Measurements from ENCODE around the gene EPB41. TPM values are rescaled to one million over a fixed set of nuclear protein-coding genes. Genes with fewer than 3 reads are reported as not detected.

The EPB41 gene
- total and polyA plus RNA-seq, 2 experiments from 2014 or later, result 13.2 to 60.8 TPM

GRCh38 chr1:28896609-28896986, 17.8 kb upstream of the EPB41 start:
- Histone ChIP-seq H3K4me3 (no peak overlapping the region), H3K9me3 (ENCODE audit: low read depth) (no peaks in the 10 kb centered on the region)

DNA sequence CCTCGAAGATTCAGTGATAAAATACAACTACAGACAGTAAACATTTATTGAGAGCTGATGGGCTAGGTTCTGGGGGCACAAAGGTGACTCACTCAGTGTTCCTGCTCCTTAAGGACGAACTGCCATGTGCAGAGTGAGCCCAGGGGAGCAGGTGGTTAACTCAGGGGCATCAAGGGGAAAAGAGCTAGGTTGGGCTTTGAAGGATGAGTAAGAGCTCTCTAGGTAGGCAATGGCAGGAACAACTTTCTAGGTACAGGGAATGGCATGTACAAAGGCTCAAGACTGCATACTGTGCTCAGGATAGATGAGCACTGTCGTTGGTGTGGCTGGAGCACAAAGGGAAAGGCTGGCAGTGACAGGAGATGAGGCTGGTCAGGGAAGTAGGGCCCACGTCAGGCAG, 16.6 kb upstream of the EPB41 start:
- H3K36me3 ChIP-seq (replicated peaks; ENCODE audit: insufficient read depth, low read depth), result no peaks in the 10 kb centered on the region
- peaks cover 5% of the 10 kb centered on the region for H4K20me1 ChIP-seq (ENCODE audit: insufficient read depth, poor library complexity, severe bottlenecking)
- DNase-seq (ENCODE audit: low spot score), result no peak
- no peaks in the 10 kb centered on the region for H3K9me3 ChIP-seq (ENCODE audit: low read depth)
- no peak overlapping the region for H3K4me3 ChIP-seq
- no peak overlapping the region for H2AFZ ChIP-seq
- no peak overlapping the region for H3K27ac ChIP-seq
- no peak overlapping the region for H3K4me2 ChIP-seq
- WGBS (ENCODE audit: low lambda C conversion rate, missing lambda C conversion rate), result 68% methylated on average over 4 of the region's 4 CpGs
- no peaks in the 10 kb centered on the region for H3K27me3 ChIP-seq
- H3K9me2 ChIP-seq (replicated peaks; ENCODE audit: insufficient read depth), result no peaks in the 10 kb centered on the region
- TF ChIP-seq, protein P1, sequence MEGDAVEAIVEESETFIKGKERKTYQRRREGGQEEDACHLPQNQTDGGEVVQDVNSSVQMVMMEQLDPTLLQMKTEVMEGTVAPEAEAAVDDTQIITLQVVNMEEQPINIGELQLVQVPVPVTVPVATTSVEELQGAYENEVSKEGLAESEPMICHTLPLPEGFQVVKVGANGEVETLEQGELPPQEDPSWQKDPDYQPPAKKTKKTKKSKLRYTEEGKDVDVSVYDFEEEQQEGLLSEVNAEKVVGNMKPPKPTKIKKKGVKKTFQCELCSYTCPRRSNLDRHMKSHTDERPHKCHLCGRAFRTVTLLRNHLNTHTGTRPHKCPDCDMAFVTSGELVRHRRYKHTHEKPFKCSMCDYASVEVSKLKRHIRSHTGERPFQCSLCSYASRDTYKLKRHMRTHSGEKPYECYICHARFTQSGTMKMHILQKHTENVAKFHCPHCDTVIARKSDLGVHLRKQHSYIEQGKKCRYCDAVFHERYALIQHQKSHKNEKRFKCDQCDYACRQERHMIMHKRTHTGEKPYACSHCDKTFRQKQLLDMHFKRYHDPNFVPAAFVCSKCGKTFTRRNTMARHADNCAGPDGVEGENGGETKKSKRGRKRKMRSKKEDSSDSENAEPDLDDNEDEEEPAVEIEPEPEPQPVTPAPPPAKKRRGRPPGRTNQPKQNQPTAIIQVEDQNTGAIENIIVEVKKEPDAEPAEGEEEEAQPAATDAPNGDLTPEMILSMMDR (IDR thresholded peaks at IDR 0.05; ENCODE audit: poor library complexity), result no peak
- TF ChIP-seq EZH2phosphoT487 (IDR thresholded peaks at IDR 0.05; ENCODE audit: low read depth, severe bottlenecking, unreplicated experiment) (no peak), EZH2 (IDR thresholded peaks at IDR 0.05; ENCODE audit: borderline replicate concordance) (no peak)
- peaks cover 8% of the 10 kb centered on the region for H3K4me1 ChIP-seq (ENCODE audit: insufficient read depth)
- H3K79me2 ChIP-seq, result peaks cover 8% of the 10 kb centered on the region

More at GRCh38 chr1:28896609-28896986, 17.8 kb upstream of the EPB41 start:
- Histone ChIP-seq H3K27me3 (no peaks in the 10 kb centered on the region), H3K4me1 (ENCODE audit: insufficient read depth) (peaks cover 8% of the 10 kb centered on the region), H3K79me2 (peaks cover 5% of the 10 kb centered on the region), H3K36me3 (replicated peaks; ENCODE audit: insufficient read depth, low read depth) (no peaks in the 10 kb centered on the region), H3K27ac (no peak overlapping the region), H3K4me2 (no peak overlapping the region), H4K20me1 (ENCODE audit: insufficient read depth, poor library complexity, severe bottlenecking) (peaks cover 3% of the 10 kb centered on the region), H3K9me2 (replicated peaks; ENCODE audit: insufficient read depth) (no peaks in the 10 kb centered on the region), H2AFZ (no peak overlapping the region)
- WGBS (ENCODE audit: low lambda C conversion rate, missing lambda C conversion rate), result 53% methylated on average over 3 of the region's 3 CpGs
- DNase-seq (ENCODE audit: low spot score), result no peak
- TF ChIP-seq EZH2phosphoT487 (IDR thresholded peaks at IDR 0.05; ENCODE audit: low read depth, severe bottlenecking, unreplicated experiment), result no peak

- 71% methylated on average over 3 of the region's 3 CpGs for WGBS (ENCODE audit: low lambda C conversion rate, missing lambda C conversion rate)
- Histone ChIP-seq H3K9me3 (ENCODE audit: low read depth) (no peaks in the 10 kb centered on the region), H3K79me2 (peaks cover 8% of the 10 kb centered on the region), H3K9me2 (replicated peaks; ENCODE audit: insufficient read depth) (no peaks in the 10 kb centered on the region), H3K27me3 (no peaks in the 10 kb centered on the region), H4K20me1 (ENCODE audit: insufficient read depth, poor library complexity, severe bottlenecking) (peaks cover 6% of the 10 kb centered on the region), H3K36me3 (replicated peaks; ENCODE audit: insufficient read depth, low read depth) (no peaks in the 10 kb centered on the region), H2AFZ (no peak overlapping the region), H3K4me2 (no peak overlapping the region), H3K4me1 (ENCODE audit: insufficient read depth) (peaks cover 8% of the 10 kb centered on the region), H3K27ac (no peak overlapping the region), H3K4me3 (no peak overlapping the region)
- TF ChIP-seq, protein P1 (IDR thresholded peaks at IDR 0.05; ENCODE audit: poor library complexity), result no peak
- TF ChIP-seq EZH2phosphoT487 (IDR thresholded peaks at IDR 0.05; ENCODE audit: low read depth, severe bottlenecking, unreplicated experiment) (no peak), EZH2 (IDR thresholded peaks at IDR 0.05; ENCODE audit: borderline replicate concordance) (no peak)
- DNase-seq (ENCODE audit: low spot score), result no peak
Measured at GRCh38 chr1:28898405-28898881, 15.9 kb upstream of the EPB41 start.

DNA sequence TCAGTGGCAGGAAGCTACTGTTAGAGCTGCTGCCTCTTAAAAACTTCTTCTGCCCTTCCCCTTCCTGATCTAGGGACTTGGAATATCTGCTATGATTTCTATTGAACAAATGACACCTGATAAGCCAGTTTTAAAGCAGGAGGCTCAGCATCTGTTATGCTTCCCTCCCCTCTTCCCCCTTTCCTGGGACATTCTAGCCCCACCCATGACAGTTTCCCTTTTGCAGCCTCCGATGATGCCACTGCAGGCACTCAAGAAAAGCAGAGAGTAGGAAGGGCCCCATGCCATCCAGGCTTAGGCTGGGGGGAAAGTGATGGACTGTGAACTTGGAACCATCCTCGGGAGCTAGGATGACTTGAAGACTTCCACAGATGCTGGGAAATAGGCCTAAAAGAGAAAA, 15.1 kb upstream of the EPB41 start:
- TF ChIP-seq, protein P1 (IDR thresholded peaks at IDR 0.05; ENCODE audit: poor library complexity), result no peak
- no peak for TF ChIP-seq EZH2 (IDR thresholded peaks at IDR 0.05; ENCODE audit: borderline replicate concordance)
- TF ChIP-seq EZH2phosphoT487 (IDR thresholded peaks at IDR 0.05; ENCODE audit: low read depth, severe bottlenecking, unreplicated experiment), result no peak
- 69% methylated on average over 2 of the region's 2 CpGs for WGBS (ENCODE audit: low lambda C conversion rate, missing lambda C conversion rate)
- peaks cover 6% of the 10 kb centered on the region for H4K20me1 ChIP-seq (ENCODE audit: insufficient read depth, poor library complexity, severe bottlenecking)
- H2AFZ ChIP-seq, result no peak overlapping the region
- H3K4me3 ChIP-seq, result no peak overlapping the region
- peaks cover 10% of the 10 kb centered on the region for H3K79me2 ChIP-seq
- no peaks in the 10 kb centered on the region for H3K27me3 ChIP-seq
- no peak for DNase-seq (ENCODE audit: low spot score)
- H3K4me2 ChIP-seq, result no peak overlapping the region
- H3K9me3 ChIP-seq (ENCODE audit: low read depth), result no peaks in the 10 kb centered on the region
- no peaks in the 10 kb centered on the region for H3K9me2 ChIP-seq (replicated peaks; ENCODE audit: insufficient read depth)
- no peak overlapping the region for H3K27ac ChIP-seq
- H3K4me1 ChIP-seq (ENCODE audit: insufficient read depth), result peaks cover 8% of the 10 kb centered on the region
- H3K36me3 ChIP-seq (replicated peaks; ENCODE audit: insufficient read depth, low read depth), result no peaks in the 10 kb centered on the region

All from hepatocyte (in vitro differentiated cells).